Measurements from ENCODE around the gene AGO4. TPM values are rescaled to one million over a fixed set of nuclear protein-coding genes. Genes with fewer than 3 reads are reported as not detected.
"Not testable (repeated sequence)": the region's sequence is repeated elsewhere in the genome, so short reads cannot be mapped to it uniquely, and the experiment has no call there.

The AGO4 gene
- total RNA-seq, 1 donor from 2014 or later = 21.4 TPM

DNA sequence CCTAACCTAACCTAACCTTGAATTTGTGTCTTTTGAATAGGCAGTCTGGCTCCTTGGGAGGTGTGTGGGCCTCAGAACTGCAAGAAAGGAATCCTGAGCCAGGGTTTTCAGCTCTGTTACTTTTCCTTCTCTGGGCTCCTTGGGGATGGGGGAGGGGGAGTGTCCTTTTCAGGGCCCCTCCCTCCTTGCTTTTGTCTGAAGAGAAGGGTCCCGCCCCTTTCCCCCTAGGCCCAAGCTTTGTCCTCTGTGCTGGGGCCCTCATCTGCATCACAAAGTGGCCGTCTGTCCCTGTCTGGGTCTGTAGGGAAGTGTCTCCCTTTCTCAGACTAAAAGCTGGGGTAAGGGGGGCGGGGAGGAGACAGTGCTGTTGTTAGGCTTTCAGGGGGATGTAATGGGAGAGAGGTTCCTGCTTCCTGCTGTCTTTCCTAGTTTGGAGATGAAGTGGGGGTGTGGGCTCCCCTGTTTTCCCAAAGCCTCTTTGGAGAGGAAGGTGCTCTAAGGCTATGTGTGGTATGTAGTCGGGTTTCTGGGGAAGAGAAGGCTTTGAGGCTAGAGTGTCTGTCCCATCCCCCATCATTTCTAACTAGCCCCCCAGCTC, 78.2 kb downstream of the AGO4 start:
- DNase-seq (ENCODE audit: extremely low spot score, unreplicated experiment) = no peak
- TF ChIP-seq, protein P1, sequence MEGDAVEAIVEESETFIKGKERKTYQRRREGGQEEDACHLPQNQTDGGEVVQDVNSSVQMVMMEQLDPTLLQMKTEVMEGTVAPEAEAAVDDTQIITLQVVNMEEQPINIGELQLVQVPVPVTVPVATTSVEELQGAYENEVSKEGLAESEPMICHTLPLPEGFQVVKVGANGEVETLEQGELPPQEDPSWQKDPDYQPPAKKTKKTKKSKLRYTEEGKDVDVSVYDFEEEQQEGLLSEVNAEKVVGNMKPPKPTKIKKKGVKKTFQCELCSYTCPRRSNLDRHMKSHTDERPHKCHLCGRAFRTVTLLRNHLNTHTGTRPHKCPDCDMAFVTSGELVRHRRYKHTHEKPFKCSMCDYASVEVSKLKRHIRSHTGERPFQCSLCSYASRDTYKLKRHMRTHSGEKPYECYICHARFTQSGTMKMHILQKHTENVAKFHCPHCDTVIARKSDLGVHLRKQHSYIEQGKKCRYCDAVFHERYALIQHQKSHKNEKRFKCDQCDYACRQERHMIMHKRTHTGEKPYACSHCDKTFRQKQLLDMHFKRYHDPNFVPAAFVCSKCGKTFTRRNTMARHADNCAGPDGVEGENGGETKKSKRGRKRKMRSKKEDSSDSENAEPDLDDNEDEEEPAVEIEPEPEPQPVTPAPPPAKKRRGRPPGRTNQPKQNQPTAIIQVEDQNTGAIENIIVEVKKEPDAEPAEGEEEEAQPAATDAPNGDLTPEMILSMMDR (conservative IDR thresholded peaks at IDR 0.05) = no peak
- H3K27ac Mint-ChIP-seq = peak overlapping the region; percentile 44

DNA sequence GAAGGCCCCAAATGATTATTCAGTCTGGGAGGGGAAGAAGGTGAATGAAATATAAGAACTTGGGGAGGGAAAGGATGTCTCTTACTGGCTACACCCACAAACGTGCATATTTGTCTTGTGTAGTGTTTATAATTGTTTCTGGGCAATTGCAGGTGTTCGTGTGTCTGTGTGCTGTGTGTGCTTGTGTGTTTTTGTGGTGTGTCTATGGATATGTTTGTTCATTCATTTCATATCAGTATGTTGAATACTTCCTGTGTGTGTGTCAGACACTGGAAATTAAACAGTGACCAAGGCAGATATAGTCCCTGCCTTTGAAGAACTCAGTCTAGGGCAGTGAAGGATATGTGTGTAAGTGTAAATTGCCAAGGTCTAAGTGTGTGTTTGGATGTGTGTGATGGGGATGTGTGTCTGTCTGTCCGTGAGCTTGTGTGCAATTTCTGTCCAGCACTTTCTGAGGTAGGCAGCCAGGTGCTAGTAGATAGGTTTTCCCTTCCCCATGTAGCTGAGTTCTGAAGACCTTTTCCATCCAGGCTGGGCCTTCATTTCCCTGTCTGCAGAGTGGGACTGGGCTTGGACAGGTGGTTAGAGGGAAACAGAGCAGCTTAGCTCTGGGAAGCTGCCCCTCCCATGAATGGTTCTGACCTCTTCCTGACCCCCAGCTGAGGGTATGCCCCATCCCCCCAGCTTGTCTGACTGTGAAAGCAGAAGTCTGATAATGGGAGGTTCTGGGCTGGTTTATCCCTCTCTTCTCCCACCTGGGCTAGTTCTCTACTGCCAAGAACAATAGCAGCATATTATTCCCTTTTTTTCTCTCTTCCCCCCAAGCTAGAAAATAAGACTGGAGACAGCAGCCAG, 79.0 kb downstream of the AGO4 start:
- Mint-ChIP-seq H3K36me3 (peaks cover 14% of the 10 kb centered on the region), H3K9me3 (no peaks in the 10 kb centered on the region), H3K27me3 (no peaks in the 10 kb centered on the region), H3K27ac (peak overlapping the region; percentile 44), H3K4me3 (peak overlapping the region; percentile 70), H3K4me1 (ENCODE audit: unreplicated experiment) (peaks cover 35% of the 10 kb centered on the region)
- no peak for DNase-seq (ENCODE audit: extremely low spot score, unreplicated experiment)
- TF ChIP-seq, protein P1 (conservative IDR thresholded peaks at IDR 0.05) = no peak

More for the DNA sequence above, 78.2 kb downstream of the AGO4 start:
- Mint-ChIP-seq H3K36me3 (peaks cover 13% of the 10 kb centered on the region), H3K4me3 (peak overlapping the region; percentile 70), H3K9me3 (no peaks in the 10 kb centered on the region), H3K27me3 (peaks cover under 1% of the 10 kb centered on the region), H3K4me1 (ENCODE audit: unreplicated experiment) (peaks cover 35% of the 10 kb centered on the region)

DNA sequence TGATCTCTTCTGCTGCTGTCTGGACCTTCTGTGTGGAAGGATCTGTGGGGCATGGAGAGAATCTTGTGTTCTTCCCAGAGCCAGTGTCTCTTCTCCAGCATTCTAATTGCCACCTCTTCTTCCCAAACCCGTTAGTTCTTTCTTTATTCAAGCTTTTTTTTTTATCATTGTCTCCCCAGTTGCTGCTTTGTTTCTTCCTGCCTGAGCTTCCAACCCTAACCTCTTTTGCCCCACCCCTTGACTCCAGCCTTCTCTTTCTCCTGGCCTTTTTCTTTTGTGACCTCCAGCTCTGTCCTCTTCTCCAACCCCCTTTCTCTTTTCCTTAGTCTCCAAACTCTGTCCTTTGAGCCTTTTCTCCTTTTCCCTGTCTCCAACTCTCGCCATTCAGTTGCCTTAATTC, 79.7 kb downstream of the AGO4 start:
- Mint-ChIP-seq H3K9me3 (no peaks in the 10 kb centered on the region), H3K27ac (no peak overlapping the region), H3K4me3 (peak overlapping the region; percentile 22), H3K36me3 (peaks cover 14% of the 10 kb centered on the region), H3K27me3 (no peaks in the 10 kb centered on the region), H3K4me1 (ENCODE audit: unreplicated experiment) (peaks cover 35% of the 10 kb centered on the region)
- no peak for DNase-seq (ENCODE audit: extremely low spot score, unreplicated experiment)
- TF ChIP-seq, protein P1 (conservative IDR thresholded peaks at IDR 0.05) = no peak

DNA sequence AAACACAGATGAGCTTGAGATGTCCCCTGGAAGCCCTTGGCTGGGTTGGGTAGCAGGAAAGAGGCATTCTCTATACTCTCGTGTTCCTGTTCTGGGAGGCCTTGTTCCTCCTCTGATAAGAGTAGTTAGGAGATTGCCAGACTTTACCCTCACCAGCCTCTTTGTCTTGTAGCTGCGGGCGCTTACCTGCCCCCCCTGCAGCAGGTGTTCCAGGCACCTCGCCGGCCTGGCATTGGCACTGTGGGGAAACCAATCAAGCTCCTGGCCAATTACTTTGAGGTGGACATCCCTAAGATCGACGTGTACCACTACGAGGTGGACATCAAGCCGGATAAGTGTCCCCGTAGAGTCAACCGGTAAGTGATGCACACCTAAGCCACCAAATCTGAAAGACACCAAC, 80.4 kb downstream of the AGO4 start:
- Mint-ChIP-seq H3K27me3 (no peaks in the 10 kb centered on the region), H3K4me1 (ENCODE audit: unreplicated experiment) (peaks cover 35% of the 10 kb centered on the region), H3K9me3 (no peaks in the 10 kb centered on the region), H3K4me3 (no peak overlapping the region), H3K27ac (no peak overlapping the region), H3K36me3 (peaks cover 14% of the 10 kb centered on the region)
- TF ChIP-seq, protein P1 (conservative IDR thresholded peaks at IDR 0.05) = no peak
- no peak for DNase-seq (ENCODE audit: extremely low spot score, unreplicated experiment)

DNA sequence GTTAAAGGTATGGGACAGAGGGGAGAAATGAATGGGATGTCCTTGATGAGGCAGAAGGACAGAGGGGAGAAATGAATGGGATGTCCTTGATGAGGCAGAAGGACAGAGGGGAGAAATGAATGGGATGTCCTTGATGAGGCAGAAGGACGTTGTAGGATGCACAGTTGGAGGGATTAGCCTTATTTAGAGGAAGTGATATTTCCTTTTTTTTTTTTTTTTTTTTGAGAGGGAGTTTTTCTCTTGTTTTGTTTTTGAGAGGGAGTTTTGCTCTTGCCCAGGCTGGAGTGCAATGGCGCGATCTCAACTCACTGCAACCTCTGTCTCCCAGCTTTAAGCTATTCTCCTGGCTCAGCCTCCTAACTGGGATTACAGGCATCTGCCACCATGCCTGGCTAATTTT, 81.2 kb downstream of the AGO4 start:
- H3K4me3 Mint-ChIP-seq; H3K9me3 Mint-ChIP-seq; DNase-seq (ENCODE audit: extremely low spot score, unreplicated experiment); H3K27ac Mint-ChIP-seq; H3K27me3 Mint-ChIP-seq: not testable (repeated sequence)
- peaks cover 35% of the 10 kb centered on the region for H3K4me1 Mint-ChIP-seq (ENCODE audit: unreplicated experiment)
- H3K36me3 Mint-ChIP-seq = peaks cover 16% of the 10 kb centered on the region
